GM12875 (cell line): ENCODE measurements around the gene COL28A1.
"Not testable (repeated sequence)": the region's sequence is repeated elsewhere in the genome, so short reads cannot be mapped to it uniquely, and the experiment has no call there.

Source experiments
- H3K4me3 ChIP-seq: one replicate; pipeline ENCODE4 v1.5.1; 2011; ENCODE audit warnings: low read depth, low read length, control low read depth
- CTCF ChIP-seq: IDR thresholded peaks from 2 replicates; pipeline ENCODE4 v1.5.1; 2011; ENCODE audit warnings: low read depth, mild to moderate bottlenecking, control low read depth, inconsistent platforms, low read length, moderate library complexity, borderline replicate concordance; ENCODE audit not compliant: insufficient read depth

The COL28A1 gene

GRCh38 chr7:7490003-7490402 lies 45.7 kb downstream of the COL28A1 start:
- no peak overlapping the region for H3K4me3 ChIP-seq
- no peak for TF ChIP-seq CTCF

GRCh38 chr7:7489546-7489945 lies 46.1 kb downstream of the COL28A1 start:
- H3K4me3 ChIP-seq: no peak overlapping the region
- no peak for TF ChIP-seq CTCF

- no peak for TF ChIP-seq CTCF
- H3K4me3 ChIP-seq: no peak overlapping the region
Measured at GRCh38 chr7:7486362-7486761, 49.3 kb downstream of the COL28A1 start.

GRCh38 chr7:7484072-7484471 lies 51.6 kb downstream of the COL28A1 start:
- no peak for TF ChIP-seq CTCF
- no peak overlapping the region for H3K4me3 ChIP-seq

- TF ChIP-seq CTCF: no peak
- H3K4me3 ChIP-seq: no peak overlapping the region
Measured at GRCh38 chr7:7481802-7482201, 53.9 kb downstream of the COL28A1 start.

- no peak for TF ChIP-seq CTCF
- H3K4me3 ChIP-seq: no peak overlapping the region
Measured at GRCh38 chr7:7479275-7479805, 56.3 kb downstream of the COL28A1 start.

- no peak overlapping the region for H3K4me3 ChIP-seq
- TF ChIP-seq CTCF: no peak
Measured at GRCh38 chr7:7478569-7478968, 57.1 kb downstream of the COL28A1 start.

- not testable (repeated sequence) for H3K4me3 ChIP-seq
Measured at GRCh38 chr7:7477641-7478040, 58.0 kb downstream of the COL28A1 start.
